GM19035 (cell line): ENCODE measurements around the gene BMPR1B.
"Not testable (repeated sequence)": the region's sequence is repeated elsewhere in the genome, so short reads cannot be mapped to it uniquely, and the experiment has no call there.

ENCODE experiments used
- ATAC-seq: cut with Tn5 transposase; IDR thresholded peaks from one replicate; pipeline ENCODE4 v1.9.1; 2021; ENCODE audit not compliant: unreplicated experiment

BMPR1B gene

DNA sequence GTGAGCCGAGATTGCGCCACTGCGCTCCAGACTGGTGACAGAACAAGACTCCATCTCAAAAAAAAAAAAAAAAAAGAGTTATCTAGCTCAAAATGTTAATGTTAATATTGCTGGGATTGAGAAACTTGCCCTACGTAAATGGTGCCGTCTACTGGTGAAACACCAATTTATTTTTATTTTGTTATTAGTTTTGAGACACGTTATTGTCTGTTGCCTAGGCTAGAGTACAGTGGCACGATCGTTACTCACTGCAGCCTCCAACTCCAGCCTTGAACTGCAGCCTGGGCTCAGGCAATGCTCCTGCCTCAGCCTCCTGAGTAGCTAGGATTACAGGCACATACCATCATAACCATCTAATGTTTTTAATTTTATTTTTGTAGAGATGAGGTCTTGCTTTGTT, 262.8 kb downstream of the BMPR1B start:
- no peak for ATAC-seq

DNA sequence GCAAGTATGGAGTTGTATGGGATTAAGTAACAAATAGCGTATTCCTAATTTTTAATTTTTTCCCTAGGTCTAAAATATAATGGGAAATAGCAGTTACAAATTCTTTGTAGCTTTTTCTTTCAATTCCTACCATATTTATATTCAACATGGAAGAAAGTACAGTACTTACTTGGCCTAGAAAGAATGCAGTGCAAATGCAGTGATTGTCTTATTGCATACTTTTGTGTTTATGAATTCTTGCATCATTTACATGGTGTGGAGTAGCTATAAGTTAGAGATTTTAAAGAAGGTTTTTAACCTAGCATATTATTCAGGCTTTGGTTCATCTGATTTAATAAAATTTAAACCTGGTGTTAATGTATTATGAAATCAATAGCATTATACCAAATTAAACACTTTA, 263.3 kb downstream of the BMPR1B start:
- no peak for ATAC-seq

DNA sequence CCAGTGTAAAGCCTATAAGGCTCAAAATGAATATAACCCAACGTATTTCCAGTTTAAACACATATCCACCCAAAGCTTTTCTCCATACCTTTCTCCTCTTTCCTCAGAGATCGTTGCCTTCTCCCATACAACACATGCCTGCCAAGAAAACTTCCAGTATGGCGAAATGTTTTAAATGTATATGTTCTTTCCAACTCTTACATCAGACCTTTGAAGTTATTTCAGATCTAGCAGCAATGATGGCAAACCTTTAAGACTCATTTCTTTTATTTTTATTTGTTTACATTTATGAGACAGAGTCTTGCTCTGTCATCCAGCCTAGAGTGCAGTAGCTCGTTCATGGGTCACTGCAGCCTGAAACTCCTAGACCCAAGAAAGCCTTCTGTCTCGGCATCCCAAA, 265.4 kb downstream of the BMPR1B start:
- no peak for ATAC-seq

DNA sequence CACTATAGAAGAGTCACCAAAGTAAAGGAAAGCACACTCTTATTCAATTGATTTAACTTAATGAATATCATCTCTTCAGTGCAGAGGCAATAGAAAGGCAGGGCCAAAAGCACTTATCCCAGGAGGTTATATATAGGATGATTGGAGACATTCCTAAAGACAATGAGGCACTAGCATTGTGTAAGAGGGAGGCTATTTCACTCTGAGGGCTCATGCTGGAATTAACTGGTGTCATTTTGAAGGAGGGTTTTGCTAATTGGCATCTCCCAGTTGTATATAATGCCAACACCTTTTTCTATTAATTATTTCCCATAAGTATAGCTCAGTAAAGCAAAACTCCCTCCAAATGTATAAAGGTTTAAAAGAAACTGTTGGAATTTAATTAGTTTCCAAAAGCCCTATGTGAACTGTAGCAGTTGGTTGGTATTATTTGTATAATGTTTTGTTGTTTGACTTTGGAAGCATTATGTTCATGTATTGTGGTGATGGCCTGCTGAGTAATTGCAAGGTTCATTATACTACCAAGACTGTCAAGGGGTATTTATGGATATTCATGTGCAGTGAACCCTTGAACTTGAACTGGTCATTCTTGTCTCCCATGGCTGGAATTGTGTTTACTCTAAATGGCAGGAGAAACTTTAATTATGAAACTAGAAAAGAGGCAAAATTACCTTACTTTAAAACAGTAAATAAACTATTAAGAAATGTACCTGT, 270.3 kb downstream of the BMPR1B start:
- ATAC-seq = no peak

DNA sequence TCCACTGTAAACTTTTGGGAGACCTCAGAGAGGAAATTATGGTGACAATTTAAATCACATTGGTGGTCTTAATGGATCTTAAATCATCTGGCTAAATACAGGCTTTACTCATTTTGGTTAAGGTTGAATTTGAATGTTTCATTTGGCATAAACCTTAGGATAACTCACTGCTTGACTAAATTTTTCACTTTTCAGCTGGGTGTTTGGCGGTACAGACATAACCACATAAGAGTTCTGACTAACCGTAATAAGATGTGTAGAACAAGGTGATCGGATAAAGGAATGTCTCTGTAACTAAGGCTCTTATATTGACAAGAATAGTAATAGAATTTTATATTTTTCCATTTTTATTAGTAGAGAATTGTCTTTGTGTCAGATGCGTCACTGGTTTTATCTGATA, 281.0 kb downstream of the BMPR1B start:
- ATAC-seq = no peak

DNA sequence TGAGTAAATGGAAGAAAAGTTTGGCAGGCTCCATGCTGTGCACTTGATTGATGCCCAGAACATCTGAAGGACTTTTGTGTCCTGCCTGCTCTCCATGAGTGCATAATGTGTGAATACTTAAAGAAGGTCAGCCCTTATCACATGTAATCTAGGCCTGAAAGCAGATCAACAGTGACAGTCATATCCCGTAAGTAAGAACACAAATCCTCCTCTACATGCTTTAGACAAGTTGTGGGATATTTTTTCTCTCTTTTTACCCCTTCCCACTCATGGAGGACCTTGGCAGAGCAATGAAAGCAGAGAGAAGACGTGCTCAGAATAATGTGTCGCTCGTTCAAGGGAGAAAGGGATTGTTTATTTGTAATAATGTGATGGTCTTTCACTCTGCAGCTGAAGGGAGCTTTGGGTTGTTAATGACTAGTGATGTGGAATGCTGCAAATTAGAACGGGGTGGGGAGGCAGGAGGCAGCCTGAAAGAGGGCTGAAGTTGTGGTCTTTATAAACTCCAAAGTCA, 286.6 kb downstream of the BMPR1B start:
- ATAC-seq = no peak

DNA sequence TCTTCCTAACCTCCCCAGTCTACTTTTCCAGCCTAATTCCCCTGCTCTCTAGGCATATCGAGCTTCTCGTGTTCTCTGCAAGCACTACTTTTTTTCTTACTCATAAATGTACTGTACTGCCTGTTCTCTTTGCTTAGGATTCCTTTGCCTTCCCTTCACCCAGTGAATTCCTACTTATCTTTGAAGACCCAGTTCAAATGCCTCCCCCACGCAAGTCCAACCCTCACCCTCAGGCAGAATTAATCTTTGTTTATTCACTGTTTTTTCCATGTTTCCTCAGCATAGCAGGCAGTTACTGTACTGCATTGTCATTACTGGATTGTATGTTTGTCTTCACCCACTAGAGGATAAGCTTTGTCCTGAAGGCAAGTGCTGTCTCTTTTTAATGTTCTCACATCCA, 287.7 kb downstream of the BMPR1B start:
- no peak for ATAC-seq

DNA sequence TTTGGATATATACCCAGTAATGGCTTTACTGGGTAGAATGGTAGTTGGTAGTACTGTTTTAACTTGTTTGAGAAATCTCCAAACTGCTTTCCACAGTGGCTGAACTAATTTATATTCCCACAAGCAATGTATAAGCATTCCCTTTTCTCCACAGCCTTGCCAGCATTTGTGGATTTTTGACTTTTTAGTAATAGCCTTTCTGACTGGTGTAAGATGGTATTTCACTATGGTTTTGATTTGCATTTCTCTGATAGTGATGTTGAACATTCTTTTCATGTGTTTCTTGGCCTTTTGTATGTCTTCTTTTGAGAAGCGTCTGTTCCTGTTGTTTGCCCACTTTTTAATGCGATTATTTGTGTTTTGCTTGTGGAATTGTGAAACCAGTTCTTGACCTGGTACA, 290.5 kb downstream of the BMPR1B start:
- ATAC-seq = no peak

DNA sequence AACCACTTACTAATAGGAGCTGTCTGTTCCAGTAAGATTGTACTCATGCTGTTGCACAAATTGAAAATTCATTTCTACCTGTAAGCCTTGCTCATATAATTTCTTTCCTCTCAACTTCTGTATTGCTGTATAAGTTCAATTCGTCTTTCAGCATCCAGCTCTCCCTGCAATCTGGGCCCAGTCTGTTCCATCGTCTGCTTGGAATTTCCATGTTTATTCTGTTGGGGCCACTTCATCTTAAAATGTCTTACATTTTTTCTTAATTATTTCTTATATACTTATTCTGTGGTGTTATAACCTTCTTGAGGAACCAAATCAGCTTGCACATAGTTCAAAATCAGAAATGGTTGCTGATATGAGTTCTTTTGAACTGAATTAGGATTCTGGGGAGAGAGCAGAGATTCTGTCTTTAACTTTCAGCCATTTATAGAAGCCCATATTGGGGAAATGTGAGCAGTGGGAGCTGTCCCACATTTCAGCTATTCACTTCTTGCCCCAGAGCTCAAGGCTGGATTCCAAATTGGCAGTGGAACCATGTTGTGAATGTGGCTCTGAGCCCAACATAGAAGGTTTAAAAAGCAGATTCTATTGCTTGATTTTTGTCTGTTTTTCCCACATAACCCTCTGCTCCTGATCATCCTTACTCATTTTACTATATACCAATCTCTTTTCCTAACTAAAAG, 291.9 kb downstream of the BMPR1B start:
- ATAC-seq = no peak

DNA sequence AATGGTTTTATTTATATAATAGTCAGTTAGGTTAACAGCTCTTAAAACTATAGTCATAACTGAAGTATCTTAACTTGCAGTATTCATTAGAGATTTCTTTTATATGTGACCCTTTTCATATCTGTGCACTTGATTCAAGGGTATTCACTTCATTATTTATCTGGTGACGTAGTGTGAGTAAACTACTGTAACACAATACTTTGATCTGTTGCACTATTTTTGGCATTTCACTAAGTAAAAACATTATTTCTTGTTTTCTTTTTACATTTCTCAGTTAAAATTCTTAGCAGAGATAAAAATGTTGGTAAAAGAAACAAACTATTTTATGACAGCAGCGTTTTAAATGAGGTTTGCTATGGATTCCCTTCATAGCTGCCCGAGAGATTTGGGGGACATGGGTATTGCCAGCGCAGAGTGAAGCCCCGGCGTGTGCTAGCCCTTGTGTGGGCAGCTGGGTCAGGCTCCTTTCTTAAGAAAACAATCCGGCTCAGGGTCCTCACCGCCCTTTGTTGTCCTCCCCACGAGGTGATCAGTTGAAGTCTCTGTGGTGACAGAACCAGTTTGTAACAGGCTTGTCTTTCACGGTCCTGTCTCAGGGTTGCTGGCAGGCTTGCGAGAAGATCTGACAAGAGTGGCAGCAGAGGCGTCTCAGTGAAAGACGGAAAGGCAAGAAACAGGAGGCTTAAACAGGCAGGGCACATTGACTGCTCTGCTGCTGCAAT, 293.4 kb downstream of the BMPR1B start:
- ATAC-seq = no peak

DNA sequence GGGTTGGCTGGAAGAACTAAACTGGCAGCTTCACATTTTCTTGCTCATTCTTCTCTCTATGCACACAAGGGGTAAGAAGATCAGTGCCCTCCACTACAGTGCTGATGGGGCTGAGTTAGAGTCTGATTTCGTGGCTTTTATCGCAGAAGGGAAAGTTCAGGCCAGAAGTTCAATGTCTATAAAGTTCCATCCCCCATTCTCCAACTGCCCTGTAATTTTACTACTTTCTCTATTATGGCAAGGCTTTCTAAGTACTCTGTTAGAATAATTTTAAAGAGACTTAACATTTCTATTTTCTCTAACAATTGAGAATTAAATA, 293.9 kb downstream of the BMPR1B start:
- ATAC-seq = no peak

DNA sequence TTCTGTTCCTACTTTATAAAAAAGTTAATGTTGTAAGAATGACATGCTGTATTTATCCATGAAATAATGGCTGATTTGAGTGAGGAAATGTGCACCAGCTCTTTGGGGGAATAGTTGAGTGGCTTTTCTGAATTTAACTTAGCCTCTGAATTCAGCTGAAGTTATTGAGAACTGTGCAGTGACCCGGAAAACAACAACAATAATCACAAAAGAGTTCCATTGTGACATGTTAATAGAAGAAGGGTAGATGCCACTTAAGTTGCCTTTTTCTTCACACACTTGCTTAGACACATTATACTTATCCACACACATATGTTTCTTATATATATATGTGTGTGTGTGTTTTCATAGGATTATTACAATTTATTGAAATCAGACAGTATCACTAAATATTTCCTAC, 301.2 kb downstream of the BMPR1B start:
- ATAC-seq = no peak

DNA sequence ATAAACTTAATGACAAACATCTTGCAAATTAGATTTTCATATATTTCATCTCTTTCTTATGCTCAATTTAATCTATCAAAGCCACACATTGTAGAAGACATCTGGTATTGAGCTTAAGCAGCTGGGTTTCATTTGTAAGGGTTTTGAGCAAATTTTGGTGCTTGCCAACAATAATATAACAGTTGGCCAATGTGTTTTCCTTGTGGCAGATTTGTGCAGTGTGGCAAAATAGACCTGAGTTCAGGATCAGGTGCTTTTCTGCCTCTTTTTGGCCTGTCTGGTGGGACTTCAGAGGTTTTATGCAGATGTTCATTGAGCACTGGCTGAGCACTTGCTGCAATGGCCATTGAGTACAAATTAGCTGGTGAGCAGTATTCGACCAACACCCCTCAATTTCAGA, 301.9 kb downstream of the BMPR1B start:
- ATAC-seq = no peak

DNA sequence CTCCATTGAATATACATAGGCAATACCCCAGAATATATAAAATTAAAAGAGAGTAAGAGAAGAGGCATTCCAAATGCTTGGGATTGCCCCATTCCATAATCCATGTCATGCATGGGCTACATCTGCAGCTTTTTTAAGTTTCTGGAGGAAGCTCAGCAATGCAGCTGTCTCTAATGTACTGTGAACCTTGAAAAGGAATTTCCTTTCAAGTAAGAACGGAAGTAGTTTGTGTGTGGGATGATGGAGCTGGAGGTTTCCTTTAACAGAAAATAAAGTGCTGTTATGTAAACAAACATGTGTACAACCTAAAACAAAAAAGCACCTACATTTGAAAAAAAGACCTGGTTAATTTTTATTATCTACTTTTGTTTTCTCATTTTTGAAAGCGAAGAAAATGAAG, 303.5 kb downstream of the BMPR1B start:
- no peak for ATAC-seq

DNA sequence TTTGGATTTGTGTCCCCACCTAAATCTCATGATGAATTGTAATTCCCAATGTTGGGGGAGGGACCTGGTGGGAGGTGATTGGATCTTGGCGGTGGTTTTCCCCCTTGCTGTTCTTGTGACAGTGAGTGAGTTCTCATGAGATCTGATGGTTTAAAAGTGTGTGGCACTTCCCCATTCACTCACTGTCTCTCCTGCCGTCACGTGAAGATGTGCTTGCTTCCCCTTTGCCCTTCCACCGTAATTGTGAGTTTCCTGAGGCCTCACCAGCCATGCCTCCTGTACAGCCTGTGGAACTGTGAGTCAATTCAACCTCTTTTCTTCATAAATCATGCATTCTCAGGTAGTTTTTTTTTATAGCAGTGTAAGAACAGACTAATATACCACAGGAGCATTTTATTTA, 304.0 kb downstream of the BMPR1B start:
- not testable (repeated sequence) for ATAC-seq

DNA sequence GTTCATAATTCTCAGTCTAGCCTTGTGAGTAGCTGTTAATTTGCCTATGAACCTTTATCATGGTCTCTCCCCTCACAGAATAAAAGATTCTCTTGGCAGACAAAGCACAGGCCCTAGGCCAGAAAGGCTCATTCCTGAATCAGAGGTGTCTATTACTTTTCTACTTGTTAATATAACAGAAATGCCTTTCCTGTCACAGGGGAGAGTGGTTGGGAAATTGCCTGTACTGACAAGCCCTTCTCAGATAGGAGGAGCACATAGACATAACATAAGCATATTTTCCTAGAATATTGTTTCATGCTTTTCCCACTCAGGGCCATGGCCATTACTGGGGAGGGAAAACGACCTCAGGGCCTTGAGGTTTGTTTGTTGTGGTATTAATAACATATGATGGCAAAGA, 308.3 kb downstream of the BMPR1B start:
- no peak for ATAC-seq

DNA sequence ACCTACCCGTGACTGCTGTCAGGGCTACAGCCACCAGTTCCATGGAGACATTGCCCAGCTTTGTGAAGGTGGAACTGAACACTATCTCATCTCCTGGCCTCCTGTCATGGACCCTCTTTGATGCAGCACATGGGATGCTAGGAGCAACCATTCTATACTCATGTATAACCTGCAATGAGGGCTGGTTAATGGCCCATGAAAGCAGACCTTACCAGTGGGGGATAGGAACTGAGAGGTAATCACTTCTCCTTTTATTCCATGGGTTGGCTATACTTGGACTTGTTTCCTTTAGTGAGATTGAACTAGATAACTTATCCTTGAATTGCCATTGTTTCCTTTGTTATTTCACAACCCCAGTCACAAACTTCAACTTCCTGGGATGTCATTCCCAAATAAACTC, 310.6 kb downstream of the BMPR1B start:
- no peak for ATAC-seq

DNA sequence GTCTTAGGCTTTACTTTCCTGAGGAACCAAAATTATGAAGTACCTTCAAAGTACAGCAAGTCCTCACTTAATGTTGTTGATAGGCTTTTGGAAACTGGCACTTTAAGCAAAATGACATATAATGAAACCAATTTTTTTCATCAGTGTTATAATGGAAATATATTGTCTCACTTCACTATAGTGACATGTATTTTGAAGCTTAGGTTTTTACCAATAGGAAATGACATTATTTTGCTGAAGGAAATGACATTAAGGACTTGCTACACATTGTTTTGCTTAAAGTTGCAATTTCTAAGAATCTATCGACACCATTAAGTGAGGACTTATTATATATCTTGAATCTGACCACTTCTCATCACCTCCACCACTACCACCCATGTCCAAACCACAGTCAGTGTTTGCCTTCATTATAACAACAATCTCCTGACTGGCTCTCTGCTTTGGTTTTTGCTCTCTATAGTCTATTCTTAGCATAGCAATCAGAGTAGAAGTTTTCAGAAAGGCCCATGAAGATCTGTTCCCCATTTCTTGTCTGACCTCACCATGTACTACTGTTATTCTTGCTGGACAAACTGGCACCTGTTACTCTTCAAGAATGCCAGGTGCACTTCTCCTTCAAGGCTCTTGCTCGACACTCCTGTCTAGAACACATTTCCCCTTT, 311.2 kb downstream of the BMPR1B start:
- no peak for ATAC-seq

DNA sequence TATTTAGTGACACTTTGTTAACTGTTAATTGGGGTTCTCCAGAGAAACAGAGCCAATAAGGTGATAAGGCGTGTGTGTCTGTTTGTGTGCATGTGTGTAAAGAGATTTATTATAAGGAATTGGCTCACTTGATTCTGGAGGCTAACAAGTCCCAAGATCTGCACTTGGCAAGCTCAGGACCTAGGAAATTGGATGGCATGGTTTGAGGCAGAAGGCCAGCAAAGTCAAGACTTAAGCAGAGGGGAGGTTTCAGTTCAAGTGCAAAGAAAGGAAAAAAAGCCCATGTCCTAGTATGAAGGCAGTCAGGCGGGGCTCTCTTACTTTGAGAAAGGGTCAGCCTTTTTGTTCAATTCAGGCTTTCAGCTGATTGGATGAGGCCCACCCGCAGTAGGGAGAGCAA, 314.1 kb downstream of the BMPR1B start:
- ATAC-seq = no peak

DNA sequence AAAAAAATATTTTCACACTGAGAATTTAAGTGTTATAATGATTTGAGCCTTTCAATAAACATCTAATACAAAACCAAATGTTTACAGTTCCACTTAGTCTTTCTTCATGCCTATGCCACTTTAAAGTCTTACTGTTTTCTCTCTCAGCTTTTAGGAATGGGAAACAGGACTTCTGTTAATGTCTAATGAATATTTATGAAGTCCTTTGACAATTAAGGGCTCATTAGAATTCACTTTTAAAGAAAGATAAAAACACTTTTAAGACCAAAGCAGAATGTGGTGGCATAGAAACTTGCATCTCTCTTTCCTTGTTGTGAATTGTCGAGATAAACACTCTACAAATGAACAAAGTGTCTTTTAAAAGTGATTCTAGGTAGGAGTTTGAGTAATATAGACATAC, 315.9 kb downstream of the BMPR1B start:
- ATAC-seq = no peak

DNA sequence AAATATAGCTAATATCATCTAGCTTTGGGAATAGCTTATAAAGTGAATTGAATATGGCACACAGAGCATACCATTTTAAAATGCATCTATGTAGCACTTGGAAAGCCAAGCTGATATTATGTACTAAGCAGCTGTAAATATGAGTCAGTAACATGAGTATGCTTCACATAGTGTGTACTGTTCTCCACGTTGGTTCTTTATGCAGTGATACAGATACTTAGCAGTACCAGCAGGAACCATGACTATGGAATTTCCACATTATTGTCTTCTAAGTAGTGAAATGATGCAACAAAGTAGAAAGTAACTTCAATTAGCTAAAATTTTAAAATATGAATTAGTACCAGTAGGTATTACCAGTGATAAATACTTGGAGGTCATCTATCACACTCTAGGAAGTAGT, 320.1 kb downstream of the BMPR1B start:
- ATAC-seq = no peak

DNA sequence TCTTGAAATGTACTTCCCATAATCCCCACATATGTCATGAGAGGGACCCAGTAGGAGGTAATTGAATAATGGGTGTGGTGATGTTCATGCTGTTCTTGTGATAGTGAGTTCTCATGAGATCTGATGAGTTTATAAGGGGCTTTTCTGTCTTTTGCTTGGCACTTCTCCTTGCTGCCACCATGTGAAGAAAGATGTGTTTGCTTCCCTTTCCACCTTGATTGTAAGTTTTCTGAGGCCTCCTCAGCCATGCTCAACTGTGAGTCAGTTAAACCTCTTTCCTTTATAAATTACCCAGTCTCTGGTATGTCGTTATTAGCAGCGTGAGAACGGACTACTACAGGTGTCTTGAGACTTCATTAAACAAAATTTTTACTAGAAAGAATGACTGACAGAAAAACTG, 323.2 kb downstream of the BMPR1B start:
- no peak for ATAC-seq
